ENCODE data around the gene FRMD4A. TPM values are rescaled to one million over a fixed set of nuclear protein-coding genes. Genes with fewer than 3 reads are reported as not detected.
"Not testable (repeated sequence)": the region's sequence is repeated elsewhere in the genome, so short reads cannot be mapped to it uniquely, and the experiment has no call there.

Gene FRMD4A
- polyA plus RNA-seq, 1 of the 3 experiments (the other 2 are of a cell fraction), result 37.7 TPM

GRCh38 chr10:14142606-14143250, 188.0 kb downstream of the FRMD4A start (continued):
- no peak for TF ChIP-seq TAF1 (IDR thresholded peaks at IDR 0.05; ENCODE audit: borderline replicate concordance, low read depth, low read length)
- no peak for TF ChIP-seq RFX5 (IDR thresholded peaks at IDR 0.05; ENCODE audit: low read length)
- no peak for TF ChIP-seq CHD2 (IDR thresholded peaks at IDR 0.05; ENCODE audit: low read length, partially characterized antibody)

- DNase-seq, result no peak
- Histone ChIP-seq H3K27me3 (ENCODE audit: insufficient read depth) (peaks cover 8% of the 10 kb centered on the region; the same call in 1 of the 2 replicates), H3K4me1 (ENCODE audit: control insufficient read depth in 1 of 2, insufficient read depth in 2 of 2, low read depth in 1 of 2, low read length in 1 of 2) (no peaks in the 10 kb centered on the region), H3K9me2 (no peaks in the 10 kb centered on the region), H2AFZ (ENCODE audit: low read depth) (no peak overlapping the region), H3K36me3 (replicated peaks in 1 of 2; ENCODE audit: control insufficient read depth in 1 of 2, insufficient read depth in 2 of 2, low read length in 1 of 2) (no peaks in the 10 kb centered on the region), H3K9me3 (no peaks in the 10 kb centered on the region), H3K4me2 (no peak overlapping the region), H3K4me3 (ENCODE audit: low read depth in 2 of 2, low read length in 1 of 2) (no peak overlapping the region), H3F3A (replicated peaks; ENCODE audit: insufficient read depth) (no peaks in the 10 kb centered on the region), H3K27ac (ENCODE audit: low read depth in 2 of 2, low read length in 1 of 2) (no peak overlapping the region), H4K20me1 (ENCODE audit: insufficient read depth) (no peaks in the 10 kb centered on the region), H3K9ac (no peak overlapping the region), H3K79me2 (ENCODE audit: insufficient read depth) (no peaks in the 10 kb centered on the region)
- ChIA-PET POLR2A (no interaction called here), CTCF (no interaction called here)
- TF ChIP-seq RXRA (IDR thresholded peaks at IDR 0.05; ENCODE audit: borderline replicate concordance, low read depth), result no peak
- no peak for TF ChIP-seq SMC3 (IDR thresholded peaks at IDR 0.05; ENCODE audit: low read depth, low read length)
- WGBS (ENCODE audit: low lambda C conversion rate), result 37% methylated on average over 5 of the region's 5 CpGs
Measured at GRCh38 chr10:14141283-14141682, 189.4 kb downstream of the FRMD4A start.

GRCh38 chr10:14137391-14137790, 193.3 kb downstream of the FRMD4A start:
- Histone ChIP-seq H3K4me1 (ENCODE audit: control insufficient read depth in 1 of 2, insufficient read depth in 2 of 2, low read depth in 1 of 2, low read length in 1 of 2) (no peaks in the 10 kb centered on the region), H3F3A (replicated peaks; ENCODE audit: insufficient read depth) (no peaks in the 10 kb centered on the region), H3K36me3 (replicated peaks in 1 of 2; ENCODE audit: control insufficient read depth in 1 of 2, insufficient read depth in 2 of 2, low read length in 1 of 2) (no peaks in the 10 kb centered on the region), H3K9me2 (no peaks in the 10 kb centered on the region), H3K79me2 (ENCODE audit: insufficient read depth) (no peaks in the 10 kb centered on the region), H3K9ac (no peak overlapping the region), H3K27ac (ENCODE audit: low read depth in 2 of 2, low read length in 1 of 2) (no peak overlapping the region), H4K20me1 (ENCODE audit: insufficient read depth) (no peaks in the 10 kb centered on the region), H3K4me2 (no peak overlapping the region), H2AFZ (ENCODE audit: low read depth) (no peak overlapping the region), H3K4me3 (ENCODE audit: low read depth in 2 of 2, low read length in 1 of 2) (no peak overlapping the region), H3K27me3 (ENCODE audit: insufficient read depth) (peaks cover 5% of the 10 kb centered on the region), H3K9me3 (no peaks in the 10 kb centered on the region)
- POLR2A ChIA-PET, result no interaction called here
- DNase-seq, result no peak
- CTCF ChIA-PET, result no interaction called here
- WGBS (ENCODE audit: low lambda C conversion rate), result 54% methylated on average over 3 of the region's 3 CpGs
- no peak for TF ChIP-seq RCOR1 (IDR thresholded peaks at IDR 0.05; ENCODE audit: low read length)
- TF ChIP-seq RFX5 (IDR thresholded peaks at IDR 0.05; ENCODE audit: low read length), result no peak
- TF ChIP-seq POLR2AphosphoS5 (IDR thresholded peaks at IDR 0.05; ENCODE audit: low read depth, low read length), result no peak
- no peak for TF ChIP-seq TEAD4 (IDR thresholded peaks at IDR 0.05; ENCODE audit: borderline replicate concordance, insufficient read depth)
- TF ChIP-seq MAX (IDR thresholded peaks at IDR 0.05; ENCODE audit: low read depth), result no peak
- no peak for TF ChIP-seq MEF2A (IDR thresholded peaks at IDR 0.05; ENCODE audit: borderline replicate concordance, low read depth)
- no peak for TF ChIP-seq CTCF (IDR thresholded peaks at IDR 0.05)
- no peak for TF ChIP-seq GABPA (IDR thresholded peaks at IDR 0.05; ENCODE audit: low read depth)
- TF ChIP-seq TCF12 (IDR thresholded peaks at IDR 0.05), result no peak
- no peak for TF ChIP-seq TAF1 (IDR thresholded peaks at IDR 0.05; ENCODE audit: borderline replicate concordance, low read depth, low read length)

- H3K4me1 ChIP-seq (ENCODE audit: control insufficient read depth in 1 of 2, insufficient read depth in 2 of 2, low read depth in 1 of 2, low read length in 1 of 2); H4K20me1 ChIP-seq (ENCODE audit: insufficient read depth); H3K4me2 ChIP-seq; H3K79me2 ChIP-seq (ENCODE audit: insufficient read depth); H3K4me3 ChIP-seq (ENCODE audit: low read depth in 2 of 2, low read length in 1 of 2); DNase-seq; H3K27ac ChIP-seq (ENCODE audit: low read depth in 2 of 2, low read length in 1 of 2); CTCF ChIA-PET; H3F3A ChIP-seq (replicated peaks; ENCODE audit: insufficient read depth); POLR2A ChIA-PET; H2AFZ ChIP-seq (ENCODE audit: low read depth); H3K9ac ChIP-seq; H3K27me3 ChIP-seq (ENCODE audit: insufficient read depth); H3K9me3 ChIP-seq; H3K36me3 ChIP-seq (replicated peaks in 1 of 2; ENCODE audit: control insufficient read depth in 1 of 2, insufficient read depth in 2 of 2, low read length in 1 of 2); H3K9me2 ChIP-seq: not testable (repeated sequence)
- 25% methylated on average over 2 of the region's 2 CpGs for WGBS (ENCODE audit: low lambda C conversion rate)
Measured at GRCh38 chr10:14135196-14135595, 195.5 kb downstream of the FRMD4A start.
